DOHH2 (cell line): ENCODE results near the gene TXNL1.

Experiments used
- EZH2phosphoT487 ChIP-seq: fragments of 200-600 bp; sonication (generic); IDR thresholded peaks from 2 replicates; pipeline ENCODE4 v1.6.1; 2017; ENCODE audit warnings: borderline replicate concordance, mild to moderate bottlenecking, antibody characterized with exemption, low read length, moderate library complexity, mixed read lengths
- TF ChIP-seq, protein P1 (sequence below): fragments of 200-600 bp; sonication (generic); IDR thresholded peaks from one replicate; pipeline ENCODE4 v1.5.1; 2014; ENCODE audit warnings: antibody characterized with exemption, mild to moderate bottlenecking, low read depth, low read length; ENCODE audit not compliant: poor library complexity, severe bottlenecking

GRCh38 chr18:56661360-56662062 lies 23.1 kb upstream of the TXNL1 start:
- TF ChIP-seq, protein P1, sequence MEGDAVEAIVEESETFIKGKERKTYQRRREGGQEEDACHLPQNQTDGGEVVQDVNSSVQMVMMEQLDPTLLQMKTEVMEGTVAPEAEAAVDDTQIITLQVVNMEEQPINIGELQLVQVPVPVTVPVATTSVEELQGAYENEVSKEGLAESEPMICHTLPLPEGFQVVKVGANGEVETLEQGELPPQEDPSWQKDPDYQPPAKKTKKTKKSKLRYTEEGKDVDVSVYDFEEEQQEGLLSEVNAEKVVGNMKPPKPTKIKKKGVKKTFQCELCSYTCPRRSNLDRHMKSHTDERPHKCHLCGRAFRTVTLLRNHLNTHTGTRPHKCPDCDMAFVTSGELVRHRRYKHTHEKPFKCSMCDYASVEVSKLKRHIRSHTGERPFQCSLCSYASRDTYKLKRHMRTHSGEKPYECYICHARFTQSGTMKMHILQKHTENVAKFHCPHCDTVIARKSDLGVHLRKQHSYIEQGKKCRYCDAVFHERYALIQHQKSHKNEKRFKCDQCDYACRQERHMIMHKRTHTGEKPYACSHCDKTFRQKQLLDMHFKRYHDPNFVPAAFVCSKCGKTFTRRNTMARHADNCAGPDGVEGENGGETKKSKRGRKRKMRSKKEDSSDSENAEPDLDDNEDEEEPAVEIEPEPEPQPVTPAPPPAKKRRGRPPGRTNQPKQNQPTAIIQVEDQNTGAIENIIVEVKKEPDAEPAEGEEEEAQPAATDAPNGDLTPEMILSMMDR, result no peak
- no peak for TF ChIP-seq EZH2phosphoT487
